GM18511 (cell line): ENCODE measurements around the gene RNU5B-1.

Experiments used
- ATAC-seq: cut with Tn5 transposase; IDR thresholded peaks from one replicate; pipeline ENCODE4 v1.9.1; 2021; ENCODE audit warnings: mild to moderate bottlenecking, moderate library complexity; ENCODE audit not compliant: unreplicated experiment

Gene RNU5B-1

GRCh38 chr15:65327651-65328393 is 23.3 kb downstream of the RNU5B-1 start:
- no peak for ATAC-seq

GRCh38 chr15:65328506-65329287 is 24.2 kb downstream of the RNU5B-1 start:
- ATAC-seq, result no peak

GRCh38 chr15:65329288-65329983 is 25.0 kb downstream of the RNU5B-1 start:
- ATAC-seq, result no peak

- ATAC-seq, result no peak
Measured at GRCh38 chr15:65329984-65330735, 25.7 kb downstream of the RNU5B-1 start.

GRCh38 chr15:65330934-65331645 is 26.6 kb downstream of the RNU5B-1 start:
- no peak for ATAC-seq

- no peak for ATAC-seq
Measured at GRCh38 chr15:65331811-65332210, 27.3 kb downstream of the RNU5B-1 start.

- no peak for ATAC-seq
Measured at GRCh38 chr15:65332391-65333147, 28.1 kb downstream of the RNU5B-1 start.

- no peak for ATAC-seq
Measured at GRCh38 chr15:65333148-65333820, 28.8 kb downstream of the RNU5B-1 start.

- no peak for ATAC-seq
Measured at GRCh38 chr15:65333856-65334255, 29.4 kb downstream of the RNU5B-1 start.

GRCh38 chr15:65334586-65335231 is 30.2 kb downstream of the RNU5B-1 start:
- no peak for ATAC-seq

GRCh38 chr15:65335278-65336055 is 31.0 kb downstream of the RNU5B-1 start:
- no peak for ATAC-seq

- no peak for ATAC-seq
Measured at GRCh38 chr15:65336493-65337435, 32.3 kb downstream of the RNU5B-1 start.

GRCh38 chr15:65337436-65338070 is 33.1 kb downstream of the RNU5B-1 start:
- ATAC-seq, result no peak

- no peak for ATAC-seq
Measured at GRCh38 chr15:65338366-65338765, 33.9 kb downstream of the RNU5B-1 start.

GRCh38 chr15:65338823-65339222 is 34.3 kb downstream of the RNU5B-1 start:
- ATAC-seq, result no peak

GRCh38 chr15:65339416-65339815 is 34.9 kb downstream of the RNU5B-1 start:
- no peak for ATAC-seq
